ENCODE data around the gene NR5A1. TPM values are rescaled to one million over a fixed set of nuclear protein-coding genes. Genes with fewer than 3 reads are reported as not detected.

The NR5A1 gene
- not detected in 2 replicates for total RNA-seq

DNA sequence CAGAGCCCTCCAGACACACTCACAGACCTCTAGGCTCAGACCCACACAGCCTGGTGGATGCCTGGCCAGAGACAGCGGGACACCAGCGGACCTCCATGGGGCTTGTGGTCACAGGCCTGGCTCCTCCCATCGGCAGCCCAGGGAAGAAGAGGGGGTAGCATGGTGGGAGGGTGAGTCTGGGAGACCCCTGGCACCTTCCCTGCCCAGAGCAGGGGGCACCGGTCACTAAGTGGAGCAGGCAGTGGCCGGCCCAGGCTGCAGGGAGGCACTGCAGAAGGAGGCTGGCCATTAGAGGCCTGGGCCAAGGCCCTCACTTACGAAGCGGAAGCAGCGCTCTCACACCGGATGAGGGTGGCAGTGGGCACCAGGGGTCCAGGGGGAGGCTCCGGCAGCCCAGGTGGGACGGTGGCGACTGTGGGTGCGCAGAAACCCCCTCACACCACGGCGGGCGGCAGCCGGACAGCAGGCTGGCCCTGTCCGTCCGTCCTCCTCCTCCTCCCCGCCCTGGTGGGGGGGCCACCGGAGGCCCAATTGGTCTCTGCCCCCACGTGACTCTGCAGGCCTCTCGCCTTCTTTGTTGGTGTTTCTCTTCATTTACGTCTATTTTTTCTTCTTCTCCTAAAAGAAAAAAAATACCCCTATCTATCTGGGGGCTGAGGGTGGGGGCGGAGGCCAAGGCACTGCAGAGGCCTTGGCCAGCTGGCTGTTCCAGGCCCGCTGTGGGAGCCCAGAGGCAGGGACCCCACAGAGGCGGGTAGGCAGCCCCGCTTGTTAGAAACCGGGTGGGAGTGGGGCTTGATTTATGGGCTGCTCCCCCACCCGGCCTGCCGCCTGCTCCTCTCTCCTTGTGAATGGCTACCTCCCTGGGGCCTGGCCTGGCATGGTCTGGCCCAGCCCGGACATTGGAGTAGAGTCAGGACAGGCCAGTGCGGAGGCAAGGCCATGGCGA lies at the start of gene NR5A1:
NR5A1 (minus strand) TSS at position 469 of the 949 bp plus-strand sequence. CDS start 4,004 bp downstream, outside the sequence.

DNA sequence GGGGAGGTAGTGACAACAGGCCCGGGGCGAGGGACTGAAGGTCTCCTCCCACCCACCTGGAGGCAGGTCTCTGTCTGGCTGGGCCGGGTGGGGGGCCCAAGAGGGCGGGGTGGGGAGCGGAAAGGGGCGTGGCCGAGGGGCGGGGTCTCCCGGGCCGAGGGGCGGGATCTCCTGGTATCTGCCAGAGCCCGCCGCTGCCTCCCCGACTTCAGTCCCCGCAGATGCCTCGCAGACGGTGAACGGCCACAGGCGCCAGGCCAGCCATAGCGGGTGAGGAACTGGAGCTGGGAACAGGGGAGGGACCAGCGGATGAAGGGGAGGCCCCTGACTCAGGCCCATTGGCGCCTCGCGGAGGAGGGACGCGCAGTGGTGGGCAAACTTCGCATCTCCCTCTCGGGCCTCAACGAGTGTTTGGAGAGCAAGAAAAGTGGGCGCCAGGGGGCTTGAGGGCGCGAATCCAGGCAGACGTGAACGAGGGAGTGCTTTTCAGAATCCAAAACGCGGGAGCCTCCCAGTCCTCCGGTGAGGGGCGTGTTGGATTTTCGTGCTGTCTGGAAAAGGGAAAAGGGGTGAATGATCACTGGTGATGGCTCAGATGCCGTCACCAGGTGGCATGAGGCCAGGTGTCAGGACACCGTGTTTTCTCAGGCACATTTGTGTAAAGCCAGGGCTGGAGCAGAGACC lies 56.8 kb downstream of the NR5A1 start, which contains the start of gene ADGRD2:
ADGRD2 (plus strand) TSS at position 211 of the 684 bp plus-strand sequence. CDS start 1,216 bp downstream, outside the sequence.

Other genes starting within 250 kb of the NR5A1 start
- 8.2 and 23.5 TPM in 2 replicates for gene NEK6, start 249.4 kb downstream of the NR5A1 start, total RNA-seq
- 135 and 248 TPM in 2 replicates for gene PSMB7, start 92.0 kb downstream of the NR5A1 start, total RNA-seq
- gene ADGRD2, start 56.9 kb downstream of the NR5A1 start, total RNA-seq: 0.07 and 0.34 TPM in 2 replicates

All from nasal cavity respiratory epithelium epithelial cell of viscerocranial mucosa (primary cell).